HG03520 (cell line): Measurements from ENCODE around the gene PFN3.

Source experiments
- ATAC-seq: cut with Tn5 transposase; IDR thresholded peaks from one replicate; pipeline ENCODE4 v1.9.1; 2021; ENCODE audit warnings: mild to moderate bottlenecking, moderate library complexity; ENCODE audit not compliant: unreplicated experiment

PFN3 gene

DNA sequence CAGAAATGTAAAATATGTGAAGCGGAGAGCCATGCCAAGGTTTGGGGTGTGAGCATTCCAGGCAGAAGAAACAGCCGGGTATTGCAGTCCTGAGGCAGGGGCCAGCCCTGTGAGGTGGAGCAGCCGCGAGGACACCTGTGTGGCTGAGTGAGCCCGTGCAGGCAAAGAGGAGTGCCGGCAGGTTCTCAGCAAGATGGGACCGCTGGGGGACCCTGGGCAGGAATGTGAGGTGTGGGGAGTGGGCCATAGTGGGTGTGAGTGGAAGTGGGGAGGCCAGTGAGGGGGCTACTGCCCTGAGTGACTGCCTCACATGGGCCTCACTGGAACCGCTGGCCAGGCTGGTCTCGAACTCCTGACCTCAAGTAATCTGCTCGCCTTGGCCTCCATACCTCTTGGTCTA lies 38.0 kb upstream of the PFN3 start:
- no peak for ATAC-seq

DNA sequence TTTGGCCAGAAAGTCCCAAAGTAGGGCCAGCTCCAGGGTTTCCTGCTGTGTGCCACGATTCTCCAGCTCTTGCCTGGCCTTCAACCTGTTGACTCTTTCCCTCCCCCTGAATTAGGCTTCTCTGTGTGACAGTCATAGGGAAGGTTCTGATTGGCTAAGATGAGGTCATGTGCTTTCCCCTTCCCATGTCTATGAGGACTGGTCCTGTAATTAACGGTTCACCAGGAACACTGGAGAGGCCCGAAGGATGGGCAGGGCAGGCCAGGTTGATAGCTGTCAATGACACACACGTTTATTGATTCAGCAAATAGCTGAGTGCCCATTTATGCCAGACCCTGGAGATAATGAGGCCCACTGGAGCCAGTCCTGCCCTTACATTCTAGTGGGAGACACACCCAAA lies 37.2 kb upstream of the PFN3 start:
- no peak for ATAC-seq

DNA sequence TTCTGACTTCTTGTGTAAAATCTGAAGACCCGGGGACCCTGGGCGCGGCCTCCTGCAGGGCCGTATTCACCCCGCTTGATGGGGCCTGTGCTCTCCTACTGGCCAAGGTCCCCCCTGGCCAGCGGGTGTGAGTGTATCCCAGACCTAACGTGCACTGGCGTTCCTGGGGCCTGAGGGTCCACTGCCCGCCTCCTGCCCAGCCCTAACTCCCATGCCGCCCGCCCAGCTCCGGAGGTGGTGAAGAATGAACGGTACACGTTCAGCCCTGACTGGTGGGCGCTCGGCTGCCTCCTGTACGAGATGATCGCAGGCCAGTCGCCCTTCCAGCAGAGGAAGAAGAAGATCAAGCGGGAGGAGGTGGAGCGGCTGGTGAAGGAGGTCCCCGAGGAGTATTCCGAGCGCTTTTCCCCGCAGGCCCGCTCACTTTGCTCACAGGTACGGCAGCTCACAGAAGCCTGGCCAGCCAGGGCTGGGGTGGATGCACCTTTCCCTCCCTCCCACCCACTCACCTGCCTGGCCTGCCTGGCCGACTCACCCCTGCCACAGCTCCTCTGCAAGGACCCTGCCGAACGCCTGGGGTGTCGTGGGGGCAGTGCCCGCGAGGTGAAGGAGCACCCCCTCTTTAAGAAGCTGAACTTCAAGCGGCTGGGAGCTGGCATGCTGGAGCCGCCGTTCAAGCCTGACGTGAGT lies 35.5 kb upstream of the PFN3 start:
- no peak for ATAC-seq

DNA sequence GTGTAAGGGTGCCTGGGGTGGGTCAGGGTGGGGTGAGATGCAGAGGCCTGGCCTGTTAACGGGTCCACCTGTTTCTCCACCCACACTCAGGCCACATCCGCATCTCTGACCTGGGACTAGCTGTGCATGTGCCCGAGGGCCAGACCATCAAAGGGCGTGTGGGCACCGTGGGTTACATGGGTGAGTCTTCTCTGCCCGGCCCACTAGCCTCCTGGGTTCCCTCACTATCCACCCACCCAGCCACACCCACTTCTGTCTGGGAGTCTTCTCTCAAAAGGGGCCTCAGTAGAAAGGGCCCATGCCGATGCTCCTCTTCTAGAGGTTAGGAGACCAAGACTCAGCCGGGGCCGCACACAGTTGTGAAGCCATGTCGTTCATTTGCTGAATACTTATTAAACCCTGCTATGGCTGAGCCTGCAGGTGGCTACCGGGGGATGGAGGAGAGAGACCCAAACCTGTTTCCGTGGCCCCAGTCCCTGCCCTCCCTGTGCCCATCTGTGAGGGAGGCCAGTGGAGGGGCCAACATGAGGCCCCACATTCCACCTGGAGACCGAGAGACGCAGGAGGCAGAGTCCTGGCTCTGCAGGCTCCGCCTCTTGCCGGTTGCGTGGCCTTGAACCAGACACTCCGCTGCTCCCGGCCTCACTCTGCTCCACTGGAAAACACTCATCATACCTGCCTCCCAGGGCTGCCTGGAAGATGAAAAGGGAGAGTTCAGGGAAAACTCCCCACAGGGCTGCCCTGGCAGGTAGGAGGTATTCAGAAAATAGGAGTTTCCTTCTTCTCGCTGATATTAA lies 34.7 kb upstream of the PFN3 start:
- no peak for ATAC-seq

DNA sequence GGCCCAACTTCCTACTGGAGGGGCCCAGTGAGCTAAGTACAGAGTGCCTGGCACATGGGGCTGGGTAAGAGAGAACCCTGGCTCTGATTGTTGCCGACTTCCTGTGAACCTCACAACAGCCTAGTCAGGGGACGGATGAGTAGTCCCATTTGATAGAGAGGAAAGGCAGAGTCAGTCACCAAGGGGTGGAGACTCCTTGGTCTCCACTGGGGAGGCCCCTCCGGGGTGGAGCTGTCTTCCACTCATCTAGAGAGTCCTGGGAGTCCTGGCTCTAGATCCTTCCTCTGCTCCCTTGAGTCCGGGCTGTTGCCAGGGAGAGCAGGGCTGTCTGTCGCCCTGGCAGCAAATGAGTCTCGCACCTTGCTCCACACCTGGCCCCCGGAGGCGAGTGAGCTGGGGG lies 34.0 kb upstream of the PFN3 start:
- ATAC-seq = no peak

DNA sequence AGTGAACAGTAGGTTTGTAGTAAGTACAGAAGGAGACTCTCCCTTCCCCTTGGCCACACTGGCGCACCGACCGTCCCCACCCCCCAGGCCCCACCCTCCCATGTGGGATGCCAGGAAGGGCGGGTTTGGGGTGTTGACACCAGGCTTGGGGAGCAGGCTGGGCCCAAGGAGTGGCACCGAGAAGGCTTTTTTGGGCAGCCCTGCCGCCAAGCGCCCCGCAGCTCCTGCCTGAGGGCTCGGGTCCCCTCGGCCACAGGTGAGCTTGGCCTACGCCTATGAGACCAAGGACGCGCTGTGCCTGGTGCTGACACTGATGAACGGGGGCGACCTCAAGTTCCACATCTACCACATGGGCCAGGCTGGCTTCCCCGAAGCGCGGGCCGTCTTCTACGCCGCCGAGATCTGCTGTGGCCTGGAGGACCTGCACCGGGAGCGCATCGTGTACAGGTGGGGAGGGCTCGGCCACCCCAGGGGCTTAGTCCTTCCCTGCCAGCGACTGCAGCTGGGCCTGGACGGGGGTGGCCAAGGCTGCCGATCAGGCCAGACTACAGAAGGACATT lies 33.3 kb upstream of the PFN3 start:
- no peak for ATAC-seq

DNA sequence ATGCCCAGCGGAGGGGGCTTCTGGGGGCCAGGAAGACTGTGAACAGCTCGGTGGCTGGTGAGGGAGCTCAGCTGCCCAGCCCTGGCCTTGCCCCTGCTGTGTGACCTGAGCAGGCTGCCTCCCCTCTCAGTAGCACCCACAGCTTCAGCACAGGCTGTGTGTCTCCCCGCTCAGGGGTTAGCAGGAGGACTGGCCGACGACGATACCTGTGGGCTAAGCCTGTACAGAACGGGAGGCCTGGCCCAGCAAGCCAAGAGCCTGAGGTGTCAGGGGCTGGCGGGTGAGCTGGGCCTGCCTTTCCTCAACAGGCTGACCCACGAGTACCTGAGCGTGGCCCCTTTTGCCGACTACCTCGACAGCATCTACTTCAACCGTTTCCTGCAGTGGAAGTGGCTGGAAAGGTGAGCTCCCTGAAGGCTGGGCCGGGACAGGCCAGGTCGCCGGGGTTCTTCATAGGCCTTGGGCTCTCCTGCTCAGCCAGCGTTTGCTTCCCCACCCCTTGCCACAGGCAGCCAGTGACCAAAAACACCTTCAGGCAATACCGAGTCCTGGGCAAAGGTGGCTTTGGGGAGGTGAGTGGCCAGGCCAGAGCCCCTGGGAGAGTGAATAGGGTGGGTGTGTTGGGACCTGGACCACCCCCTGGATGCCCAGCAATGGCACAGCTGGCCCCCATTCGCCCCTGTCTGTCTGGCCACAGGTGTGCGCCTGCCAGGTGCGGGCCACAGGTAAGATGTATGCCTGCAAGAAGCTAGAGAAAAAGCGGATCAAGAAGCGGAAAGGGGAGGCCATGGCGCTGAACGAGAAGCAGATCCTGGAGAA lies 32.6 kb upstream of the PFN3 start:
- no peak for ATAC-seq

DNA sequence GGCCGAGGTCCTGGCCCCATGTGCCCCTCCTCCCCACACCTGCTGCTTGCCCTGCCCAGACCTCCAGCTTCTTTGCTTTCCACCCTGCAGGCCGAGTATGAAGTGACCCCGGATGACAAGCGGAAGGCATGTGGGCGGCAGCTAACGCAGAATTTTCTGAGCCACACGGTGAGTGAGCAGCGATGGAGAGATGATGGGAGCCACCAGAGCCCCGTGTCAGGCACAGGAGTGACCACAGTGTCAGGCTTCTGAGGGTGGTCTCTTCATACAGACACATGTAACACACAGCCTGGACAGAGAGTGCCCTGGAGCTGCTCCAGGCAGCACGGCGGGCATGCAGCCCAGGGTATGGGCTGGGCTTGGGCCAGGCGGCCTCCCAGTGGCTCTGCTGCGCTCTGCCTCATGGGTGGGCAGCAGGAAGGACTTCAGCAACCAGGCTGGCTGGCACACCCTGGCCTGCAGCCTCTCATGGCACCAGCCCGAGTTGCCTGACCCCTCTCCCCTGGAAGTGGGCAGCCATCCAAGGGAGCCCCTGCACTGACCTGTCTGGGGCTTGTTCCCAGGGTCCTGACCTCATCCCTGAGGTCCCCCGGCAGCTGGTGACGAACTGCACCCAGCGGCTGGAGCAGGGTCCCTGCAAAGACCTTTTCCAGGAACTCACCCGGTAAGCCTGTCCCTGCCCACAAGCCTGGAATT lies 31.8 kb upstream of the PFN3 start:
- ATAC-seq = no peak

DNA sequence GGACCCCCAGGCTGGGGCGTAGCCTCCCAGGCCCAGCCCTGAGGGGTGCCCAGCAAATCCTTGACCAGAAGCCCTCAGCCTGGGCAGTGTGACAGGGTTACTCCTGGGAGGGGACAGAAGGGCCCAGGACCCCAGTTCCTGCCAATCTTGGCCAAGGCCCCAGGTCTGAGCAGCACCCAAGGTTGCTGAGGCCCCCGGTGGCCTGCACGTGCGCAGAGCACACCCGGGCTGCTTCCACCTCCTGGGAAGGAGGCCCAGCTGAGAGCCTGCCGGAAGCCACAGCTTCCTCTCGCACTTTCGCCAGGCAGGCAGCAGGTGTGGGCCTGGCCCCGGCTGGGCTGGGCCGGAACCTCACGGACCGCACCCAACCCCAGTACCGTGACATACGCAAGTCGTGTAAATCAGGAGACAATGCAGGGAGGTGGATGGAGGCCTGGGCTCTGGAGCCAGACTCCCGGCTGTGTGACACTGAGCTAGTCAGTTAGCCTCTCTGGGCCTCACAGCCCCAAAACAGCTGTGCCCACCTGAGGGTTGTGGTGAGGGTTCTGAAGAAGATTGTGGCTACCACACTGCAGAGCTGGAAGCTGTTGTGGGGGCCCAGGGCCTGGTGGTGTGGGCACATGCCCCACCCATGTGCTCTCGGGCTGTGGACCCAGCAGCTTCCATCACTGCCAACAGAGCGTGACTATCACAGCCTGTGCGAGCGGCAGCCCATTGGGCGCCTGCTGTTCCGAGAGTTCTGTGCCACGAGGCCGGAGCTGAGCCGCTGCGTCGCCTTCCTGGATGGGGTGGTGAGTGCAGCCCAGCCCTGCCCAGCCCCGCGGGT lies 31.1 kb upstream of the PFN3 start:
- peak; percentile 23 for ATAC-seq

DNA sequence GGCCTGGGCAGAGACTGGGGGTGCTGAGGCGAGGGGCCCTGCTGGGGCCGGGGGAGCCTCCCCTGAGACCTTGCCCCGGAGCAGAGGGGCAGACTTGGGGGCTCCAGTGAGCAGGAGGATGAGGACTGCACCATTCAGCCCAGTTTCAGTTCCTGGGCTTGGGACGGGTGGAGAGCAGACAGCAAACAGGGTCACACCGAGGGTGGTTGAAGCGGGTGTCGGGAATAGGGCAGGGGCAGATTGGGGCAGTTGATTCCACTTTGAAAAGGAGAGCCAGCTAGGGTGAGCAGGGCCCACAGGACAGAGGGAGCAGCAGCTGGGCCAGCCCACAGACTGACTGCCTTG lies 30.5 kb upstream of the PFN3 start:
- ATAC-seq = no peak

DNA sequence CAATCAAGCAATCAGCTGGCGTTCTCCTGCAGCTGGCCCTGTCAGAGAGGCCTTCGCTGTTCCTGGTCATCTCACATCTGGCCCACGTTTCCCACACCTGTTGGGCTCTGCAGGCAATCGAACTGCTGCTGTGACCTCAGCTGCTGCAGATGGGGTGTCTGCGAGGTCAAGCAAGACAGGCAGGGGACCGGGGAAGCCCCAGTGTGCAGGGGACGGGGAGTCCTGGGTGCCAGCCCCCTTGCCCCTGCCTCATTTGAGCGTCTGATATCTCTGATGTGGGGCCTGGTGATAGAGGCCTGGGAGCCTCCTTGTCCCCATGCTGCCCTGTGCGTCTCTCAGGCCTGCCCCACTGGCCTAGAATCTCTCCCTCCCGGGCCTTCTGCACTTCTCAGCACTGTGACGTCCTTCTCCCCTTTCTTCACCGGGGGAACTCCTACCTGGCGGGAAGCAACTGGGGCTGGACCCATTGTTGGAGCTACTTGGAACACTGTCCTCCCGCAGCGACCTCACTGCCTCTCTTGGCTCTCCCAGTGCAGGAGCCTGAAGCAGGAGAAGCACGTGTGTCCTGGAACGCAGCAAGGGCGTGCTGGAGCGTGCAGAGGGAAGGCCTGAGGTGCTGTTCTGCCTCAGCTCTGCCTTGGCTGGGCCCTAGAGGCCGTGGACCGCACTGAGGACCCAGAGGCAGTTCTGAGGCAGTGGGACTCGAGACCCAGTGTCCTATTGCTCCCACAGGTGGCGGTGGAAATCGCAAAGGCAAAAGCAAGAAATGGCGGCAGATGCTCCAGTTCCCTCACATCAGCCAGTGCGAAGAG lies 29.9 kb upstream of the PFN3 start:
- no peak for ATAC-seq

DNA sequence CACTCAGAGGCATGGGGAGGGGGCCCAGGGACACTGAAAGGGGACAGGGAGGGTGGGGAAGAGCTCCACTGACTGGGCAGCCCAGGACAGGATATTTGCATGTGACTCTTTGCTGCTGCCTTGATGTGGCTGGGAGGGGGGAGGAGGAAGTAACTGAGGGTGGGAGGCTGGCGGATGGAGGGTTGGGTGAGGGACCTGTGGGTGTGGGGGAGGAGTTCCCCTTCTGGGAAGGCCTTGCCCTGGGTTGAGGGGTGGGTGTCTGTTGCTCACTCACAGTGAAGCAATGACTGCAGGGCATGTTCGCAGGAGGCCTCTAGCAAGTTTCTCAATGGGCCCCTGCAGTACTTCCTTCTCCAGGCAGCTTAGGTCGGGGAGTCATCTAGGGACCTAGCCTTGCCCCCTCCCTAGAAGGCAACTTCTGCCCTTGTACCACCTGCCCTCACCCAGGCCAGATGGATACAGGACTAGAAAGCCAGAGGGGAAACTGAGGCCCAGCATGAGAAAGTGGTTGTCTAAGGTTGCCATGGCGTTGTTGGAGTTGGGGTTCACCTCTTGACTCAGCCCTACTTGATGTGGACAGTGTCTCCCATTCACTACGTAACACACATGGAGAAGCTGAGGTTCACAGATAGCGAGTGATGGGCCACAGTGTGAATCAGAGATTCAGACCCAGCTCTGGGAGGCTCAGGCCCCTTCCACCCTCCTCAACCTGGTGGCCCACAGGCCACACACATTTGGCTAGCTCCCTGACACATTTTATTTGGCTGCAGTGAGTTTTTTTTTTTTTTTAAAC lies 29.0 kb upstream of the PFN3 start:
- ATAC-seq = no peak

DNA sequence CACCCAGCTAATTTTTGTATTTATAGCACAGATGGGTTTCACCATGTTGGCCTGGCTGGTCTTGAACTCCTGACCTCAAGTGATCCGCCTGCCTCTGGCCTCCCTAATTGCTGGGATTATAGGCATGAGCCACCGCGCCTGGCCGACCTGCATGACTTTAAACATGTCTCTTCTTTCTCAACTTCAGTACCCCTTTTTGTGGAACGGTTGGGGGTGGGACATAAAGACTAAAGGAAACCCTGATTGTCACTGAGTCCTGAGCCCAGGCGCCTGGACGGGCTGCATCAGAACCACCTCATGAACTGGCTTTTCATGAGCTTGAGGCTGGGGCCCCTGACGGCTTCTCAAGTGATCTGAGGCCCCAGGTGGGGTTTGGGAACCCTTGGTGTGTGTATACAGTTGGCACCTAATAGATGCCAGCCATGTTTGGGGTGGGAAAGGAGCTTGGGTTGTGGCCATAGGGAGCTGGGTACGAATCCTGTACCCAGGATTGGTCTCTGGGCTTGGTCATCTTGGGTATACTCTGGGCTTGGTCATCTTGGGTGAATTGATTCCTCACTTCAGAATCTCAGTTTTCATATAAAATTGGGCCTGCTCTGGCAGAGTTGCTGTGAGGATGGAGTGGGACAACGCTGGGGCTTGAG lies 28.2 kb upstream of the PFN3 start:
- ATAC-seq = no peak

DNA sequence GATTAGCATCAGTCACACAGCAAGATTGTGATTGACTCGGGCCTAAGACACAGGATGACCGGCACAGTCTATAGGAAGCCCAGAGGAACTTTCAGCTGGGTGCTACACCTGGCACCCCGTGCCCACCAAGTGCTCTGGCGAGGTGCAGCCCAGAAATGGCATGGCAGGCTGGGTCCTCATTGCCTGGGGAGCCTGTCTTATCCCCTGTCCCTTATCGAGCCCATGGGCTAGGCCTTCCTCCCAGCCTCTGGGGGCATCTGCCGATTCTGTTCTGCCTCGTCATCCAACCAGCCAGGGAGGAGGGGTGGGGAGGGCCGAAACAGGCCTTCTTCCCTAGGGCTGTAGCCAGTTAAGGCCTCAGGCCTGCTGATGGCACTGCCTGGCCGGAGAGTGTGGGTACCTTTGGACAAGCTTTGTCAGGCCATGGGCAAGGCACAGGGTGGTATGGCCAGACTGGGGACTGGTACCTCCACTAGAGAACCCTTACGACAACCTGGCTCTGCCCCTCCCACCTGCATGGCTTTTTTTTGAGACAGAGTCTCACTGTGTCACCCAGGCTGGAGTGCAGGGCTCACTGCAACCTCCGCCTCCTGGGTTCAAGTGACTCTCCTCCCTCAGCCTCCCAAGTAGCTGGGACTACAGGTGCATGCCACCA lies 27.6 kb upstream of the PFN3 start:
- ATAC-seq = no peak

DNA sequence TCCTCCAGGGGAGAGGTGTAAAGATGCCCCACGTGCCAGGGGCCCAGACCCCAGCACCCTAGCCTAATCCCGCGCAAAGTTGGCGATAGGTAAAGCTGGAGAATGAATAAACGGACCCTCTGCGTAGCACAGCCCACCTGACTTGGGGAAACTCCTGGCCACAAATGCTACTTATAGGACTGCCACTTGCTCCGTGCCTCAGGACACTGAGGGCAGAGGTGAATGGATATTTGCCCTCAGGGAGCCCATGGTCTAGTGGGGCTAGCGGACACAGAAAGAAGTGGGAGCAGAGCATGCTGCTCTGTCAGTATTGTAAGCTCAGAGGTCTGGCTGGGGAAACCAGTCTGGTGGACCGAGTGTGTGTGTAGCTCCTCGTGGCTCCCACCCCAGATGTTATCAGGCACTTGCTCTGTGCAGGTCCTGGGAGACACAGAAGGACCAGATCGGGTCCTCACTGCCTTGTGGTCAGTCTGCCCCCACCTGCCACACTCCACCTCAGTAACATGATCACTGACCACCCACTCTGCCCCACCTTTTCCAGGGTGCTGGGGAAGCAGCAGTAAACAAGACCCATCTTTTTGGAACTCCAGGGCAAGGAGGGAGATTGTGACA lies 26.9 kb upstream of the PFN3 start:
- no peak for ATAC-seq

DNA sequence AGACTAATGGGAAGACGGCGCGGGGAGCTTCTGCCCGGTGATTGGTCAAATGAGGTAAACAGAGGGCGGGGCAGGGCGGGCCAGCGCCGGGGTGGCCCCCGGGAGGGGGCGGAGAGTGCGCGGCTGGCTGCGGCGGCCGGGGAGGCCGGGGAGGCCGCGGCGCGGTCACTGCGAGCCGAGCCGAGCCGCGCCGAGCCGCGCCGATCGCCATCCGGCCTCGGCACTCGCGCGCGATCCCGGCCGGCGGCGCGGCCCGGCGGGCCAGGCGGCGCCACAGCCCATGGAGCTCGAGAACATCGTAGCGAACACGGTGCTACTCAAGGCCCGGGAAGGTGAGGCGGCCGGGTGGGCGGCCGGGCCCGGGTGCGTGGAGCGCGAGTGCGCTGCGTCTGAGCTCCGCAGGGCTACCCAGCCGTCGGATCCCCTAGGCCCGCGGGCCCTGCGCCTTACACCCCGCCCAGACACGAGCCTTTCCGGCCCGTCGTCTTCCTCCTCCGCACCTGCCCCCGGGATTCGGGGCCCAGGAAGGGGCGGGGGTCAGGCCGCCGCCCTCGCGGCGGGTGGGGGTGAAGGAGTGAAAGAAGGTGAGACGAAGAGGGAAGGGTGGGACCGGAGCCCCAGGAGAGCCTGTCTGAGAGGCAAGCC lies 26.2 kb upstream of the PFN3 start, which contains the start of gene GRK6:
TSS of gene GRK6 (plus strand) at position 111 of the 645 bp plus-strand sequence. CDS start at position 281, 170 bp downstream.
- peak; percentile 9 for ATAC-seq
